GM23338 (cell line): Measurements from ENCODE around the gene GLIPR1. TPM values are rescaled to one million over a fixed set of nuclear protein-coding genes. Genes with fewer than 3 reads are reported as not detected.

Experiments used
- ATAC-seq: fragments of 200-7000 bp; cut with Tn5 transposase; 3 replicates; pipeline ENCODE4 v1.9.1; 2020
- DNase-seq: peaks from one replicate; pipeline ENCODE4 v3.0.0-alpha.2; 2015; ENCODE audit warnings: low spot score
- H2AFZ ChIP-seq: fragments of 200-600 bp; sonication (generic); 2 replicates; pipeline ENCODE4 v1.8.0; 2016; ENCODE audit warnings: antibody characterized with exemption, mild to moderate bottlenecking, moderate library complexity
- H3F3A ChIP-seq: fragments of 200-600 bp; sonication (generic); replicated peaks from 2 replicates; pipeline ENCODE4 v1.8.0; 2017; ENCODE audit warnings: antibody characterized with exemption, mixed run types, low read depth
- H3K27ac ChIP-seq: fragments of 200-600 bp; sonication (generic); 2 replicates; pipeline ENCODE4 v1.6.1; 2016; ENCODE audit warnings: low read depth
- H3K27me3 ChIP-seq: fragments of 200-600 bp; sonication (generic); 2 replicates; pipeline ENCODE4 v1.8.0; 2016; ENCODE audit warnings: mild to moderate bottlenecking, mixed run types, moderate library complexity; ENCODE audit not compliant: insufficient read depth
- H3K36me3 ChIP-seq: fragments of 200-600 bp; sonication (generic); 2 replicates; pipeline ENCODE4 v1.8.0; 2016; ENCODE audit warnings: mild to moderate bottlenecking; ENCODE audit not compliant: insufficient read depth
- H3K4me1 ChIP-seq: fragments of 200-600 bp; sonication (generic); 2 replicates; pipeline ENCODE4 v1.8.0; 2016; ENCODE audit warnings: mild to moderate bottlenecking, moderate library complexity; ENCODE audit not compliant: insufficient read depth
- H3K4me2 ChIP-seq: fragments of 200-600 bp; sonication (generic); 2 replicates; pipeline ENCODE4 v1.7.1; 2017; ENCODE audit warnings: mixed run types
- H3K4me3 ChIP-seq: fragments of 200-600 bp; sonication (generic); 2 replicates; pipeline ENCODE4 v1.6.1; 2016; ENCODE audit warnings: mixed run types
- H3K79me2 ChIP-seq: fragments of 200-600 bp; sonication (generic); replicated peaks from 2 replicates; pipeline ENCODE4 v1.8.0; 2017; ENCODE audit warnings: mild to moderate bottlenecking; ENCODE audit not compliant: insufficient read depth
- H3K9me2 ChIP-seq: fragments of 200-600 bp; sonication (generic); 2 replicates; pipeline ENCODE4 v1.8.0; 2017; ENCODE audit not compliant: insufficient read depth
- H4K20me1 ChIP-seq: fragments of 200-600 bp; sonication (generic); replicated peaks from 2 replicates; pipeline ENCODE4 v1.8.0; 2017; ENCODE audit warnings: mild to moderate bottlenecking; ENCODE audit not compliant: insufficient read depth
- H3K27ac Mint-ChIP-seq: 2 replicates; pipeline ENCODE4 v1.8.0; 2020; ENCODE audit warnings: inconsistent platforms, mild to moderate bottlenecking, moderate library complexity, mixed read lengths
- H3K27me3 Mint-ChIP-seq: 3 replicates; pipeline ENCODE4 v1.8.0; 2022; ENCODE audit warnings: low read depth, mild to moderate bottlenecking, moderate library complexity, mixed read lengths, inconsistent platforms; ENCODE audit not compliant: insufficient read depth, poor library complexity
- H3K36me3 Mint-ChIP-seq: 3 replicates; pipeline ENCODE4 v1.8.0; 2021; ENCODE audit warnings: low read depth, mild to moderate bottlenecking, inconsistent platforms, moderate library complexity, mixed read lengths
- H3K4me1 Mint-ChIP-seq: 3 replicates; pipeline ENCODE4 v1.8.0; 2020; ENCODE audit warnings: mild to moderate bottlenecking, inconsistent platforms, mixed read lengths
- H3K4me3 Mint-ChIP-seq: 3 replicates; pipeline ENCODE4 v1.8.0; 2021; ENCODE audit warnings: moderate library complexity, mild to moderate bottlenecking, inconsistent platforms, mixed read lengths
- H3K9me3 Mint-ChIP-seq: 3 replicates; pipeline ENCODE4 v1.8.0; 2020; ENCODE audit warnings: moderate library complexity, mild to moderate bottlenecking, inconsistent platforms, mixed read lengths
- CREB1 ChIP-seq: fragments of 250-450 bp; sonication (Bioruptor Pico); IDR thresholded peaks from 2 replicates; pipeline ENCODE4 v1.5.0; 2020; ENCODE audit warnings: low read depth, mild to moderate bottlenecking, moderate library complexity
- CTCF ChIP-seq, 2 experiments: fragments of 200-600 bp in 1 of 2; sonication (generic) in 1 of 2; conservative IDR thresholded peaks; 2 replicates each; pipeline versions ENCODE4 v1.5.1 to v1.6.1; 2016 to 2017; ENCODE audit warnings: antibody characterized with exemption in 2 of 2, low read depth in 2 of 2, mild to moderate bottlenecking in 2 of 2, moderate library complexity in 1 of 2
- EZH2 ChIP-seq: fragments of 200-600 bp; sonication (generic); IDR thresholded peaks from one replicate; pipeline ENCODE4 v1.8.0; 2017; ENCODE audit warnings: antibody characterized with exemption, mild to moderate bottlenecking, low read depth; ENCODE audit not compliant: unreplicated experiment
- EZH2phosphoT487 ChIP-seq: fragments of 200-600 bp; sonication (generic); IDR thresholded peaks from one replicate; pipeline ENCODE4 v1.8.1; 2018; ENCODE audit warnings: antibody characterized with exemption; ENCODE audit not compliant: unreplicated experiment
- JUNB ChIP-seq: IDR thresholded peaks from one replicate; pipeline ENCODE4 v1.6.1; 2016; ENCODE audit warnings: antibody characterized with exemption; ENCODE audit not compliant: unreplicated experiment
- POLR2AphosphoS5 ChIP-seq: IDR thresholded peaks from 2 replicates; pipeline ENCODE4 v1.6.1; 2016; ENCODE audit warnings: antibody characterized with exemption, low read depth
- REST ChIP-seq: IDR thresholded peaks from one replicate; pipeline ENCODE4 v1.6.1; 2018; ENCODE audit warnings: antibody characterized with exemption; ENCODE audit not compliant: unreplicated experiment
- ZNF114 ChIP-seq: fragments of 250-450 bp; sonication (Bioruptor Pico); IDR thresholded peaks from 2 replicates; pipeline ENCODE4 v1.5.0; 2020; ENCODE audit warnings: mild to moderate bottlenecking, moderate library complexity
- ZNF331 ChIP-seq: fragments of 250-450 bp; sonication (Bioruptor Pico); IDR thresholded peaks from 2 replicates; pipeline ENCODE4 v1.5.0; 2020; ENCODE audit warnings: low read depth, mild to moderate bottlenecking, moderate library complexity
- polyA plus RNA-seq: library from polyadenylated mRNA; unstranded; fragments of >200 nt; fragmentation: Nextera tagmentation; extraction: Ambion mirVana; gene quantifications from 2 replicates; pipeline ENCODE4 v1.2.1, GENCODE V29; 2016
- total RNA-seq: library from RNA; depleted of rRNA; stranded (reverse); fragments of >200 nt; shearing (Covaris generic); gene quantifications from 2 replicates; pipeline ENCODE4 v1.2.3, GENCODE V29; 2014
- TF ChIP-seq, protein P1 (sequence below): IDR thresholded peaks from 2 replicates; pipeline ENCODE4 v1.6.1; 2016; ENCODE audit warnings: antibody characterized with exemption
- TF ChIP-seq, protein P2 (sequence below): fragments of 250-450 bp; sonication (Bioruptor Pico); IDR thresholded peaks from 2 replicates; pipeline ENCODE4 v1.5.0; 2020; ENCODE audit warnings: mild to moderate bottlenecking, moderate library complexity

The GLIPR1 gene
- total and polyA plus RNA-seq, 2 experiments from 2014 or later = 0.03 to 6.1 TPM

DNA sequence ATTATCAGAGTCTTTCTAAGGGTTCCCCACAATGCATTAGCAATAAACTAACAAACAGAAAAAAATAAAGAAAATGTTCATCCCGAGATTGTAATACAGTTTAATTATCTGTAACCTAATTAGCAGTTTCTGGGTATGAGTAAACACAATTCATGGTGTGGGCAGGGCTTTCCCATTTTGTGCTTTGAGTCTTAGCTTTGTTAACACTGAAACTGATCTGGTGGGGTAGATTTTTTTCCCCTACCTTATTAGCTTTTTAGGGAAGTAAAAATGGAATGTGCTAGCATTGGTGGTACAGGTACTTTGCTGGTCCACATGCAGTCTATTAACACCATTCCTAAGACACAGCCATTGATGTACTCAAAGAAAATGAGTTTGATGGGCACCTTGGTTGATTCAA is 49.3 kb downstream of the GLIPR1 start:
- H3K4me2 ChIP-seq = no peak overlapping the region
- no peaks in the 10 kb centered on the region for H3K36me3 Mint-ChIP-seq
- no peak overlapping the region for H3K27ac Mint-ChIP-seq
- no peak overlapping the region for H3K4me3 Mint-ChIP-seq
- no peak for TF ChIP-seq ZNF114 (CRISPR knock-in tag)
- TF ChIP-seq, protein P1, sequence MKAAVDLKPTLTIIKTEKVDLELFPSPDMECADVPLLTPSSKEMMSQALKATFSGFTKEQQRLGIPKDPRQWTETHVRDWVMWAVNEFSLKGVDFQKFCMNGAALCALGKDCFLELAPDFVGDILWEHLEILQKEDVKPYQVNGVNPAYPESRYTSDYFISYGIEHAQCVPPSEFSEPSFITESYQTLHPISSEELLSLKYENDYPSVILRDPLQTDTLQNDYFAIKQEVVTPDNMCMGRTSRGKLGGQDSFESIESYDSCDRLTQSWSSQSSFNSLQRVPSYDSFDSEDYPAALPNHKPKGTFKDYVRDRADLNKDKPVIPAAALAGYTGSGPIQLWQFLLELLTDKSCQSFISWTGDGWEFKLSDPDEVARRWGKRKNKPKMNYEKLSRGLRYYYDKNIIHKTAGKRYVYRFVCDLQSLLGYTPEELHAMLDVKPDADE = no peak
- no peak for TF ChIP-seq CTCF (conservative IDR thresholded peaks at IDR 0.05; ENCODE audit: low read depth in 2 of 2)
- no peak for TF ChIP-seq EZH2
- TF ChIP-seq EZH2phosphoT487 = no peak
- no peak for TF ChIP-seq POLR2AphosphoS5
- no peak for TF ChIP-seq REST
- no peak for TF ChIP-seq CREB1 (CRISPR knock-in tag)
- no peak for TF ChIP-seq ZNF331 (CRISPR knock-in tag)
- TF ChIP-seq, protein P2, sequence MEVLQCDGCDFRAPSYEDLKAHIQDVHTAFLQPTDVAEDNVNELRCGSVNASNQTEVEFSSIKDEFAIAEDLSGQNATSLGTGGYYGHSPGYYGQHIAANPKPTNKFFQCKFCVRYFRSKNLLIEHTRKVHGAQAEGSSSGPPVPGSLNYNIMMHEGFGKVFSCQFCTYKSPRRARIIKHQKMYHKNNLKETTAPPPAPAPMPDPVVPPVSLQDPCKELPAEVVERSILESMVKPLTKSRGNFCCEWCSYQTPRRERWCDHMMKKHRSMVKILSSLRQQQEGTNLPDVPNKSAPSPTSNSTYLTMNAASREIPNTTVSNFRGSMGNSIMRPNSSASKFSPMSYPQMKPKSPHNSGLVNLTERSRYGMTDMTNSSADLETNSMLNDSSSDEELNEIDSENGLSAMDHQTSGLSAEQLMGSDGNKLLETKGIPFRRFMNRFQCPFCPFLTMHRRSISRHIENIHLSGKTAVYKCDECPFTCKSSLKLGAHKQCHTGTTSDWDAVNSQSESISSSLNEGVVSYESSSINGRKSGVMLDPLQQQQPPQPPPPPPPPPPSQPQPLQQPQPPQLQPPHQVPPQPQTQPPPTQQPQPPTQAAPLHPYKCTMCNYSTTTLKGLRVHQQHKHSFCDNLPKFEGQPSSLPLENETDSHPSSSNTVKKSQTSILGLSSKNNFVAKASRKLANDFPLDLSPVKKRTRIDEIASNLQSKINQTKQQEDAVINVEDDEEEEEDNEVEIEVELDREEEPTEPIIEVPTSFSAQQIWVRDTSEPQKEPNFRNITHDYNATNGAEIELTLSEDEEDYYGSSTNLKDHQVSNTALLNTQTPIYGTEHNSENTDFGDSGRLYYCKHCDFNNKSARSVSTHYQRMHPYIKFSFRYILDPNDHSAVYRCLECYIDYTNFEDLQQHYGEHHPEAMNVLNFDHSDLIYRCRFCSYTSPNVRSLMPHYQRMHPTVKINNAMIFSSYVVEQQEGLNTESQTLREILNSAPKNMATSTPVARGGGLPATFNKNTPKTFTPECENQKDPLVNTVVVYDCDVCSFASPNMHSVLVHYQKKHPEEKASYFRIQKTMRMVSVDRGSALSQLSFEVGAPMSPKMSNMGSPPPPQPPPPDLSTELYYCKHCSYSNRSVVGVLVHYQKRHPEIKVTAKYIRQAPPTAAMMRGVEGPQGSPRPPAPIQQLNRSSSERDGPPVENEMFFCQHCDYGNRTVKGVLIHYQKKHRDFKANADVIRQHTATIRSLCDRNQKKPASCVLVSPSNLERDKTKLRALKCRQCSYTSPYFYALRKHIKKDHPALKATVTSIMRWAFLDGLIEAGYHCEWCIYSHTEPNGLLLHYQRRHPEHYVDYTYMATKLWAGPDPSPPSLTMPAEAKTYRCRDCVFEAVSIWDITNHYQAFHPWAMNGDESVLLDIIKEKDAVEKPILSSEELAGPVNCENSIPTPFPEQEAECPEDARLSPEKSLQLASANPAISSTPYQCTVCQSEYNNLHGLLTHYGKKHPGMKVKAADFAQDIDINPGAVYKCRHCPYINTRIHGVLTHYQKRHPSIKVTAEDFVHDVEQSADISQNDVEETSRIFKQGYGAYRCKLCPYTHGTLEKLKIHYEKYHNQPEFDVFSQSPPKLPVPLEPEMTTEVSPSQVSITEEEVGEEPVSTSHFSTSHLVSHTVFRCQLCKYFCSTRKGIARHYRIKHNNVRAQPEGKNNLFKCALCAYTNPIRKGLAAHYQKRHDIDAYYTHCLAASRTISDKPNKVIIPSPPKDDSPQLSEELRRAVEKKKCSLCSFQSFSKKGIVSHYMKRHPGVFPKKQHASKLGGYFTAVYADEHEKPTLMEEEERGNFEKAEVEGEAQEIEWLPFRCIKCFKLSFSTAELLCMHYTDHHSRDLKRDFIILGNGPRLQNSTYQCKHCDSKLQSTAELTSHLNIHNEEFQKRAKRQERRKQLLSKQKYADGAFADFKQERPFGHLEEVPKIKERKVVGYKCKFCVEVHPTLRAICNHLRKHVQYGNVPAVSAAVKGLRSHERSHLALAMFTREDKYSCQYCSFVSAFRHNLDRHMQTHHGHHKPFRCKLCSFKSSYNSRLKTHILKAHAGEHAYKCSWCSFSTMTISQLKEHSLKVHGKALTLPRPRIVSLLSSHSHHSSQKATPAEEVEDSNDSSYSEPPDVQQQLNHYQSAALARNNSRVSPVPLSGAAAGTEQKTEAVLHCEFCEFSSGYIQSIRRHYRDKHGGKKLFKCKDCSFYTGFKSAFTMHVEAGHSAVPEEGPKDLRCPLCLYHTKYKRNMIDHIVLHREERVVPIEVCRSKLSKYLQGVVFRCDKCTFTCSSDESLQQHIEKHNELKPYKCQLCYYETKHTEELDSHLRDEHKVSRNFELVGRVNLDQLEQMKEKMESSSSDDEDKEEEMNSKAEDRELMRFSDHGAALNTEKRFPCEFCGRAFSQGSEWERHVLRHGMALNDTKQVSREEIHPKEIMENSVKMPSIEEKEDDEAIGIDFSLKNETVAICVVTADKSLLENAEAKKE = no peak
- no peak for TF ChIP-seq JUNB
- ATAC-seq = no peak
- no peaks in the 10 kb centered on the region for H3K27me3 Mint-ChIP-seq
- H3K9me3 Mint-ChIP-seq = no peaks in the 10 kb centered on the region
- H3K36me3 ChIP-seq = no peaks in the 10 kb centered on the region
- H3F3A ChIP-seq = no peaks in the 10 kb centered on the region
- no peak overlapping the region for H2AFZ ChIP-seq
- H3K4me1 Mint-ChIP-seq = peaks cover 4% of the 10 kb centered on the region; the same call in 2 of the 3 replicates
- H3K27ac ChIP-seq = no peak overlapping the region
- no peaks in the 10 kb centered on the region for H3K79me2 ChIP-seq
- H3K4me1 ChIP-seq = no peaks in the 10 kb centered on the region
- H4K20me1 ChIP-seq = no peaks in the 10 kb centered on the region
- H3K4me3 ChIP-seq = no peak overlapping the region
- no peaks in the 10 kb centered on the region for H3K27me3 ChIP-seq
- no peak for DNase-seq
- no peaks in the 10 kb centered on the region for H3K9me2 ChIP-seq
